ENCODE data around the gene DIS3L. TPM values are rescaled to one million over a fixed set of nuclear protein-coding genes. Genes with fewer than 3 reads are reported as not detected.

DIS3L gene
- total and polyA plus RNA-seq, 2 of the 13 experiments (the other 11 are each of a cell fraction or from before 2014, with no cell fraction given) = 21.0 to 50.5 TPM

DNA sequence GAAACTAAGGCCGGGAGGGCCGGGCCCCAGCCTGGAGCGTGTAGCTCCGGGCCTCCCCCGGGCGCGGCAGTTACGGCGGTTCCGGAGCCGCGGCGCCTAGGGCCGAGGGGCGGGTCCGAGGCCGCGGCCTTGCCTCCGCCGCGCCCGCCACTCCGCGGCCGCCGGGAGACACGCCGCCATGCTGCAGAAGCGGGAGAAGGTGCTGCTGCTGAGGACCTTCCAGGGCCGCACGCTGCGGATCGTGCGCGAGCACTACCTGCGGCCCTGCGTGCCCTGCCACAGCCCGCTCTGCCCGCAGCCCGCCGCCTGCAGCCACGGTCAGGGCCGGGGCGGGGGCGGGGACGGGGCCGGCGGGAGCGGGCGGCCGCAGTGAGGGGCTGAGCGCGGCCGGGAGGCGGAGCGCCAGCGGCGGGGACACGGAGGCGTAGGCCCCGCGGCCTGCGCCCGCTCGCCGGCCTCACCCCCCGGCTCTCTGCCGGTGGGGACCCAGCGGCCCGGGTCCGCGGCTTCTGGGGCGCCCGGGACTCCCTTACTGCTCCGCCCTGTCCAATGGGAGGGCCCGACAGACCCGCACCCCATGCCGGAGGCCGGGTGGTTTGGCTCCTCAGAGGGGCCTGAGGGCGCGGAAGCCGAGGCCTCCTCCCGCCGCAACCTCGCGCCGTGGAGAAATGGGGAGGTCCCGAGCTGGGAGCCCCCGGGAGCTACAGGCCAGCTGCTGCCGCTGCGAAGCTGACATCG is at the start of gene DIS3L (continued):
- TF ChIP-seq GABPB1 (CRISPR knock-in tag; IDR thresholded peaks at IDR 0.05) (peak; percentile 13), MEIS1 (CRISPR knock-in tag; IDR thresholded peaks at IDR 0.05; ENCODE audit: borderline replicate concordance) (no peak), NAIF1 (CRISPR knock-in tag; IDR thresholded peaks at IDR 0.05; ENCODE audit: borderline replicate concordance) (no peak), ADNP (CRISPR knock-in tag; IDR thresholded peaks at IDR 0.05) (no peak), ZNF607 (CRISPR knock-in tag; IDR thresholded peaks at IDR 0.05; ENCODE audit: borderline replicate concordance) (no peak), REXO4 (CRISPR knock-in tag; IDR thresholded peaks at IDR 0.05; ENCODE audit: borderline replicate concordance) (no peak), ZNF567 (CRISPR knock-in tag; IDR thresholded peaks at IDR 0.05; ENCODE audit: borderline replicate concordance) (no peak; the same call in 1 of the 2 replicates), PRMT3 (CRISPR knock-in tag; IDR thresholded peaks at IDR 0.05; ENCODE audit: borderline replicate concordance, low read depth) (no peak), HOXA5 (CRISPR knock-in tag; IDR thresholded peaks at IDR 0.05) (0 out of 2 replicates have a peak, but pooled peaks have one; percentile 44), HOXA9 (CRISPR knock-in tag; IDR thresholded peaks at IDR 0.05; ENCODE audit: borderline replicate concordance) (peak; percentile 19; the same call in 1 of the 2 replicates)
- TF ChIP-seq, protein P1, sequence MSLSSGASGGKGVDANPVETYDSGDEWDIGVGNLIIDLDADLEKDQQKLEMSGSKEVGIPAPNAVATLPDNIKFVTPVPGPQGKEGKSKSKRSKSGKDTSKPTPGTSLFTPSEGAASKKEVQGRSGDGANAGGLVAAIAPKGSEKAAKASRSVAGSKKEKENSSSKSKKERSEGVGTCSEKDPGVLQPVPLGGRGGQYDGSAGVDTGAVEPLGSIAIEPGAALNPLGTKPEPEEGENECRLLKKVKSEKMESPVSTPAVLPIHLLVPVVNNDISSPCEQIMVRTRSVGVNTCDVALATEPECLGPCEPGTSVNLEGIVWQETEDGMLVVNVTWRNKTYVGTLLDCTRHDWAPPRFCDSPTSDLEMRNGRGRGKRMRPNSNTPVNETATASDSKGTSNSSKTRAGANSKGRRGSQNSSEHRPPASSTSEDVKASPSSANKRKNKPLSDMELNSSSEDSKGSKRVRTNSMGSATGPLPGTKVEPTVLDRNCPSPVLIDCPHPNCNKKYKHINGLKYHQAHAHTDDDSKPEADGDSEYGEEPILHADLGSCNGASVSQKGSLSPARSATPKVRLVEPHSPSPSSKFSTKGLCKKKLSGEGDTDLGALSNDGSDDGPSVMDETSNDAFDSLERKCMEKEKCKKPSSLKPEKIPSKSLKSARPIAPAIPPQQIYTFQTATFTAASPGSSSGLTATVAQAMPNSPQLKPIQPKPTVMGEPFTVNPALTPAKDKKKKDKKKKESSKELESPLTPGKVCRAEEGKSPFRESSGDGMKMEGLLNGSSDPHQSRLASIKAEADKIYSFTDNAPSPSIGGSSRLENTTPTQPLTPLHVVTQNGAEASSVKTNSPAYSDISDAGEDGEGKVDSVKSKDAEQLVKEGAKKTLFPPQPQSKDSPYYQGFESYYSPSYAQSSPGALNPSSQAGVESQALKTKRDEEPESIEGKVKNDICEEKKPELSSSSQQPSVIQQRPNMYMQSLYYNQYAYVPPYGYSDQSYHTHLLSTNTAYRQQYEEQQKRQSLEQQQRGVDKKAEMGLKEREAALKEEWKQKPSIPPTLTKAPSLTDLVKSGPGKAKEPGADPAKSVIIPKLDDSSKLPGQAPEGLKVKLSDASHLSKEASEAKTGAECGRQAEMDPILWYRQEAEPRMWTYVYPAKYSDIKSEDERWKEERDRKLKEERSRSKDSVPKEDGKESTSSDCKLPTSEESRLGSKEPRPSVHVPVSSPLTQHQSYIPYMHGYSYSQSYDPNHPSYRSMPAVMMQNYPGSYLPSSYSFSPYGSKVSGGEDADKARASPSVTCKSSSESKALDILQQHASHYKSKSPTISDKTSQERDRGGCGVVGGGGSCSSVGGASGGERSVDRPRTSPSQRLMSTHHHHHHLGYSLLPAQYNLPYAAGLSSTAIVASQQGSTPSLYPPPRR (CRISPR knock-in tag; IDR thresholded peaks at IDR 0.05; ENCODE audit: borderline replicate concordance) = no peak
- TF ChIP-seq, protein P2, sequence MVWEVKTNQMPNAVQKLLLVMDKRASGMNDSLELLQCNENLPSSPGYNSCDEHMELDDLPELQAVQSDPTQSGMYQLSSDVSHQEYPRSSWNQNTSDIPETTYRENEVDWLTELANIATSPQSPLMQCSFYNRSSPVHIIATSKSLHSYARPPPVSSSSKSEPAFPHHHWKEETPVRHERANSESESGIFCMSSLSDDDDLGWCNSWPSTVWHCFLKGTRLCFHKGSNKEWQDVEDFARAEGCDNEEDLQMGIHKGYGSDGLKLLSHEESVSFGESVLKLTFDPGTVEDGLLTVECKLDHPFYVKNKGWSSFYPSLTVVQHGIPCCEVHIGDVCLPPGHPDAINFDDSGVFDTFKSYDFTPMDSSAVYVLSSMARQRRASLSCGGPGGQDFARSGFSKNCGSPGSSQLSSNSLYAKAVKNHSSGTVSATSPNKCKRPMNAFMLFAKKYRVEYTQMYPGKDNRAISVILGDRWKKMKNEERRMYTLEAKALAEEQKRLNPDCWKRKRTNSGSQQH (CRISPR knock-in tag; IDR thresholded peaks at IDR 0.05; ENCODE audit: low read depth) = 0 out of 2 replicates have a peak, but pooled peaks have one; percentile 50
- TF ChIP-seq, protein P3, sequence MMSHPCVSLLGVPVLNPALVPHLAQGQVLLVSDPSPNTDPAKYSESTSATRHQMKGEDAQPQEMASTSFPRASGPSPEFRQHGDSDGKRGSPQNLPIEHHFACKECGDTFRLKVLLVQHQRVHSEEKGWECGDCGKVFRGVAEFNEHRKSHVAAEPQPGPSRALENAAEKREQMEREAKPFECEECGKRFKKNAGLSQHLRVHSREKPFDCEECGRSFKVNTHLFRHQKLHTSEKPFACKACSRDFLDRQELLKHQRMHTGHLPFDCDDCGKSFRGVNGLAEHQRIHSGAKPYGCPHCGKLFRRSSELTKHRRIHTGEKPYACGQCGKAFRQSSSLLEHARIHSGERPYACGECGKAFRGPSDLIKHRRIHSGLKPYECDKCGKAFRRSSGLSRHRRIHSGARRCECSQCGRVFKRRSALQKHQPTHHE (CRISPR knock-in tag; IDR thresholded peaks at IDR 0.05; ENCODE audit: borderline replicate concordance) = 0 out of 2 replicates have a peak, but pooled peaks have one; percentile 23
- TF ChIP-seq, protein P4, sequence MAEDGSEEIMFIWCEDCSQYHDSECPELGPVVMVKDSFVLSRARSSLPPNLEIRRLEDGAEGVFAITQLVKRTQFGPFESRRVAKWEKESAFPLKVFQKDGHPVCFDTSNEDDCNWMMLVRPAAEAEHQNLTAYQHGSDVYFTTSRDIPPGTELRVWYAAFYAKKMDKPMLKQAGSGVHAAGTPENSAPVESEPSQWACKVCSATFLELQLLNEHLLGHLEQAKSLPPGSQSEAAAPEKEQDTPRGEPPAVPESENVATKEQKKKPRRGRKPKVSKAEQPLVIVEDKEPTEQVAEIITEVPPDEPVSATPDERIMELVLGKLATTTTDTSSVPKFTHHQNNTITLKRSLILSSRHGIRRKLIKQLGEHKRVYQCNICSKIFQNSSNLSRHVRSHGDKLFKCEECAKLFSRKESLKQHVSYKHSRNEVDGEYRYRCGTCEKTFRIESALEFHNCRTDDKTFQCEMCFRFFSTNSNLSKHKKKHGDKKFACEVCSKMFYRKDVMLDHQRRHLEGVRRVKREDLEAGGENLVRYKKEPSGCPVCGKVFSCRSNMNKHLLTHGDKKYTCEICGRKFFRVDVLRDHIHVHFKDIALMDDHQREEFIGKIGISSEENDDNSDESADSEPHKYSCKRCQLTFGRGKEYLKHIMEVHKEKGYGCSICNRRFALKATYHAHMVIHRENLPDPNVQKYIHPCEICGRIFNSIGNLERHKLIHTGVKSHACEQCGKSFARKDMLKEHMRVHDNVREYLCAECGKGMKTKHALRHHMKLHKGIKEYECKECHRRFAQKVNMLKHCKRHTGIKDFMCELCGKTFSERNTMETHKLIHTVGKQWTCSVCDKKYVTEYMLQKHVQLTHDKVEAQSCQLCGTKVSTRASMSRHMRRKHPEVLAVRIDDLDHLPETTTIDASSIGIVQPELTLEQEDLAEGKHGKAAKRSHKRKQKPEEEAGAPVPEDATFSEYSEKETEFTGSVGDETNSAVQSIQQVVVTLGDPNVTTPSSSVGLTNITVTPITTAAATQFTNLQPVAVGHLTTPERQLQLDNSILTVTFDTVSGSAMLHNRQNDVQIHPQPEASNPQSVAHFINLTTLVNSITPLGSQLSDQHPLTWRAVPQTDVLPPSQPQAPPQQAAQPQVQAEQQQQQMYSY (CRISPR knock-in tag; IDR thresholded peaks at IDR 0.05) = peak; percentile 64; the same call in 1 of the 2 replicates
- TF ChIP-seq, protein P5, sequence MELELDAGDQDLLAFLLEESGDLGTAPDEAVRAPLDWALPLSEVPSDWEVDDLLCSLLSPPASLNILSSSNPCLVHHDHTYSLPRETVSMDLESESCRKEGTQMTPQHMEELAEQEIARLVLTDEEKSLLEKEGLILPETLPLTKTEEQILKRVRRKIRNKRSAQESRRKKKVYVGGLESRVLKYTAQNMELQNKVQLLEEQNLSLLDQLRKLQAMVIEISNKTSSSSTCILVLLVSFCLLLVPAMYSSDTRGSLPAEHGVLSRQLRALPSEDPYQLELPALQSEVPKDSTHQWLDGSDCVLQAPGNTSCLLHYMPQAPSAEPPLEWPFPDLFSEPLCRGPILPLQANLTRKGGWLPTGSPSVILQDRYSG (CRISPR knock-in tag; IDR thresholded peaks at IDR 0.05) = no peak

Measured in HepG2 (cell line).